GM12874 (cell line): ENCODE results near the gene SORCS3.

ENCODE experiments used
- TF ChIP-seq, protein P1 (sequence below): IDR thresholded peaks from 2 replicates; pipeline ENCODE4 v1.5.1; 2011; ENCODE audit warnings: low read depth, mild to moderate bottlenecking, control low read depth, low read length, moderate library complexity; ENCODE audit not compliant: insufficient read depth

The SORCS3 gene

DNA sequence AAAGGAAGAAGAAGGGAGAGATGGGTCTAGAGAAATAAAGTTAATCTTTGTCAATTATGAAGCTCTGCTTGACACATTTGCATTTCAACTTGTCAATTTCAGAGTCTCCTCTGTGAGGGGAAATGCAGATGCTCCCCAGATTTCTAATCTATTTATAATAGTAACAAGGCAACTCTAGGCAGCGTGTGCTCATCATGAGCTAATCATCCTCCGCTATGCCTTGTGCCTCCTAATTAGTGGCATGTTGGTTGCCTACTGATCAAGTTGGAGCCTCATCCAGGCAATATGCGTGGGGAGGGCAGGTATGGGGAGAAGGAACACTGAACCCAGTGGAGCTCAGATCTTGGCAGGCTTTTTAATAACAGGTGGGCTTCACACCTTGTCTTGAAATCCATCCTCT, 628.6 kb downstream of the SORCS3 start:
- TF ChIP-seq, protein P1, sequence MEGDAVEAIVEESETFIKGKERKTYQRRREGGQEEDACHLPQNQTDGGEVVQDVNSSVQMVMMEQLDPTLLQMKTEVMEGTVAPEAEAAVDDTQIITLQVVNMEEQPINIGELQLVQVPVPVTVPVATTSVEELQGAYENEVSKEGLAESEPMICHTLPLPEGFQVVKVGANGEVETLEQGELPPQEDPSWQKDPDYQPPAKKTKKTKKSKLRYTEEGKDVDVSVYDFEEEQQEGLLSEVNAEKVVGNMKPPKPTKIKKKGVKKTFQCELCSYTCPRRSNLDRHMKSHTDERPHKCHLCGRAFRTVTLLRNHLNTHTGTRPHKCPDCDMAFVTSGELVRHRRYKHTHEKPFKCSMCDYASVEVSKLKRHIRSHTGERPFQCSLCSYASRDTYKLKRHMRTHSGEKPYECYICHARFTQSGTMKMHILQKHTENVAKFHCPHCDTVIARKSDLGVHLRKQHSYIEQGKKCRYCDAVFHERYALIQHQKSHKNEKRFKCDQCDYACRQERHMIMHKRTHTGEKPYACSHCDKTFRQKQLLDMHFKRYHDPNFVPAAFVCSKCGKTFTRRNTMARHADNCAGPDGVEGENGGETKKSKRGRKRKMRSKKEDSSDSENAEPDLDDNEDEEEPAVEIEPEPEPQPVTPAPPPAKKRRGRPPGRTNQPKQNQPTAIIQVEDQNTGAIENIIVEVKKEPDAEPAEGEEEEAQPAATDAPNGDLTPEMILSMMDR, result no peak

DNA sequence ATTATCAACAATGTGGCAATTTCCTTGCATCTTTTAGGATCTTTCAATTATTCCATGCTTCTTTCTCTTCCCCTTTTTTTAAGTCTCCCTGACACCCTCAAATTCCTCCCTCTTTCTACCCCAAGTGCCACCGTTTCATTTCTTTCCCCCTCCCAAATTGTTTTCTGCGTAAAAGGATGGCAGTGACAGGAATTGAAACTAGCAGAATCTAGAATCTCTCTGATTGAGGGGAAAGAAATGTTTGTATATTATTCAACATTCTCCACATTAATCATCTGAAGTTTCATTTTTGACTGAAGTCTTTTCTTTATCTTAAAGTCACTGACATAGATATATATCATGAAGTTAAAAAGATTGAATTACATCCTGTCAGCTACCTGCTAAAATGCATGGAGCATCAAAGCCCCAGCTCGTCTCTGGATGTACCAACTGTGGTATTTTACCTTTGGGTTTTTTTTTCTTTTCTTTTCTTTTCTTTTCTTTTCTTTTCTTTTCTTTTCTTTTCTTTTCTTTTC, 633.5 kb downstream of the SORCS3 start:
- TF ChIP-seq, protein P1, result no peak

DNA sequence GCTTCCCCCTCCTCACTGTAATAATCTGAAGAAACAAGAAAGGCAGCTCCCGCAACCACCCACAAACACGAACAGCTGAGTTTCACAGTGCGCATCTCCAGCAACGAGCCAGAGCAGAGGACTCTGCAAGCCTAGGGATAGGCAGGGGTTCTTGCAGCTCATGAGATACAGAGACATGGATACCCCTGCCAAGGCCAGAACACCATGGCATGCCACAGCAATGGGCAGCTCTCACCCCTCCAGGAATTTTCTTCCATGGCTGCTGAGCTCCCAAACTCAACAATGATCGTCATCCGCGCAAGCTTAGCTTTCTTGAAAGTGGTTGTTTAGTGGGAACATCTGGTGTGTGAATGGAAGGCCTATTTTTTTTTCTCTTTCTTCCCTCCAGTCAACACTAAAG, 637.3 kb downstream of the SORCS3 start:
- TF ChIP-seq, protein P1, result no peak

DNA sequence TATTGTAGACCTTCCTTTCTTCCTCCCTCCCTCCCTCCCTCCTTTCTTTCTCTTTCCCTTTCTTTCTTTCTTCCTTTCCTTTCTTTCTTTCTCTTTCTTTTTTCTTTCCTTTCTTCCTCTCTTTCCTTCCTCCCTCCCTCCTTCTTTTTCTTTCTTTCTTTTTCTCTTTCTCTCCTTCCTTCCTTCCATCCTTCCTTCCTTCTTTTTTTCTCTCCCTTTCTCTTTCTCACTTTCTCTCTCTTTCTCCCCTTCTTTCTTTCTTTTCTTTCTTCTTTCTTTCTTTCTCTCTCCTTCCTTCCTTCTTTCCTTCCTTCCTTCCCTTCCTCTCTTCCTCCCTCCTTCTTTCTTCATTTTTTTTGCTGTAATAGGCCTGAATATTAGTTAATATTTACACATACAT, 638.0 kb downstream of the SORCS3 start:
- TF ChIP-seq, protein P1, result no peak

DNA sequence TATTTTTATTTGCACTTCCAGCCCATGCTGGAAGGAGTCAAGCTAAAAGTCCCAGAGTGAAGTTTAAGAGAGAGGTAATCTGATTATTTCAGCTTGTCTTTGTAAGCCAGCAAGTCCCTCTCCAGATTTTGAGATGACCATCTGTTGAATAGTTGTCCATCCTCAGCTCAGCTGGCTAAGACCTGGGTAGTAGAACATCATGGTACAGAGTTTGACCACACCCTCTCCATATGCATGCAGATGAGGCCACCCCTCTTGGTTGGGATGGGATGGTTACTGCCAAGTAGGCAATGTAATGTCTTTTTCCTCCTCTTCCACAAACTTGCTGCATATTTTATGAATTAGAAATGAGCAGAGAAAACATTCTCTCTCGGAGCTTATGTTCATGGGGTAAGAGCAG, 639.8 kb downstream of the SORCS3 start:
- TF ChIP-seq, protein P1, result no peak

DNA sequence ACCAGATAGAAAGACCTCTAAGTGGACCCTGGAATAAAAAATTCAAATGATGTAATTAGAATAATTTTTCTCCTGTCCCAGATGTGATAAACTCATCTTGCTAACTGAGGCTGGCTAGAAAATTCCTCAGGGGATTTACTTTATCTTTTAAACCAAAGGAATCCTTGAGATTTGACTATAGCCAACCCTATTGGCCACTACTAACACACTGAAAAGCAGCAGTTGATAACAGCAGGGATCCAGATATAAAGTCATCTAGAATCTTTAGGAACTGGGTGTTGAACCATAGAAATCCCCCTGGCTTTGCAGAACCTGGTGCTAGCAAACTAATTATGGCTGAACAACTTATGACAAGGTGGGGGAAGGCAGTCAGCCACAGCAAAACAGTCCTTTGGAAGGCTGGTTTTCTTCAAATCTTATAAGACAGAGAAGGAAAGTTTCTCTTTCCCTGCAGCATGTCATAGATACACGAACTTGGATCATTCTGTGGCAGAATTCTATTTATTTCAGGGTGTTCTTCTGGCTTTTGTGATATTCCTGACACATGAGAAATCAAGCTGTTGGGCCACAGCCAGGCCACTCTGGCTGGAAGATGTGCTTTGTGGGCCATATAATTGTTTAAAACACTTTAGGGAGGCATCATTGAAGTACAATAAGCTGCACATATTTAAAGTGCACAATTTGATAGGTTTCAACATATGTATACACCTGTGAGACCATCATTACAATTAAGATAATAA, 643.6 kb downstream of the SORCS3 start:
- TF ChIP-seq, protein P1, result no peak

DNA sequence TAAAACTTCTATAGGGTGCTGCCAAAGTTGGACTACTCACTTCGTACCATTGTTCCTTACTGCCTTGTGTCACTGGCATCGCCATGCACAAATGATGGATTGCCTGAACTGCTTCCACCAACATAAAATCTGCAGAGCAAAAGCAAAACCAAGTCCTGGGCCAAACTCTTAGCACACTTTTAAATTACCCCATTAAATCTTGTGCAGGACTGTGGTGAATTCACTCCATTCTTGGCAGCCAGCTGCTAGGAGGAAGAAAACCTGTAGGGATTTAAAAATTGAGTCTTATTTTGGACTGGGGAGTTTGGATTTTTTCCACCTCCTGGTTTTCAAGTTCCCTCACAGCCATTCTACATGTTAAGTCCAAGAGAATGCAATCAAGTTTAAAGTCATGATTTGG, 646.9 kb downstream of the SORCS3 start:
- TF ChIP-seq, protein P1, result no peak
